ENCODE data around the gene MSLN. TPM values are rescaled to one million over a fixed set of nuclear protein-coding genes. Genes with fewer than 3 reads are reported as not detected.

The MSLN gene
- total and polyA plus RNA-seq, 2 of the 13 experiments (the other 11 are each of a cell fraction or from before 2014, with no cell fraction given): 2.0 to 2.3 TPM

DNA sequence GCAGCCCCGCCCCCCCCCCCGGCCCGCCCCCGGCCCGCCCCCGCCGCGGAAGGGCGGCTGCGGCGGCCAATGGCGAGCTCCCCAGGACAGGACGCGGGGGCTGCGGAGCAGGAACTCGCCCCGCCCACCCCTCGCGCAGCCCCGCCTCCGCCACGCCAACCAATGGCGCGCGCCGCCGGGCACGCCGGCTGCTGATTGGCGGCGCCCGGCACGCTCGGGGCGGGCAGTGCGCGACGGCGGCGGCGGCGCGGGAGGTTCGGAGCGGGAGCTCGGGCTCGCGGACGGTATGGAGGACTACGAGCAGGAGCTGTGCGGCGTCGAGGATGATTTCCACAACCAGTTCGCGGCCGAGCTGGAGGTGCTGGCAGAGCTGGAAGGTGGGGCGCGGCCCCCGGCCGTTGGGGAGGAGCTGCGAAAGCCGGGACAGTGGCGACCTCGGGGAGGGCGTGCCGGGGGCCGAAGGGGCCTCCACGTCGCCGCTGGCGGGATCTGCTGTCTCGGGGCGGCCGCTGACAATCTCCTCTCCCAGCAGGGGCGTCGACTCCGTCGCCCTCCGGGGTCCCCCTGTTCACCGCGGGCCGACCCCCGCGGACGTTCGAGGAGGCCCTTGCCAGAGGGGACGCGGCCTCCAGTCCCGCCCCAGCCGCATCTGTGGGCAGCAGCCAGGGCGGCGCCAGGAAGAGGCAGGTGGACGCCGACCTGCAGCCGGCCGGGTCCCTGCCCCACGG is 28.0 kb downstream of the MSLN start, which contains the start of gene CHTF18 (continued):
- TF ChIP-seq, protein P1, sequence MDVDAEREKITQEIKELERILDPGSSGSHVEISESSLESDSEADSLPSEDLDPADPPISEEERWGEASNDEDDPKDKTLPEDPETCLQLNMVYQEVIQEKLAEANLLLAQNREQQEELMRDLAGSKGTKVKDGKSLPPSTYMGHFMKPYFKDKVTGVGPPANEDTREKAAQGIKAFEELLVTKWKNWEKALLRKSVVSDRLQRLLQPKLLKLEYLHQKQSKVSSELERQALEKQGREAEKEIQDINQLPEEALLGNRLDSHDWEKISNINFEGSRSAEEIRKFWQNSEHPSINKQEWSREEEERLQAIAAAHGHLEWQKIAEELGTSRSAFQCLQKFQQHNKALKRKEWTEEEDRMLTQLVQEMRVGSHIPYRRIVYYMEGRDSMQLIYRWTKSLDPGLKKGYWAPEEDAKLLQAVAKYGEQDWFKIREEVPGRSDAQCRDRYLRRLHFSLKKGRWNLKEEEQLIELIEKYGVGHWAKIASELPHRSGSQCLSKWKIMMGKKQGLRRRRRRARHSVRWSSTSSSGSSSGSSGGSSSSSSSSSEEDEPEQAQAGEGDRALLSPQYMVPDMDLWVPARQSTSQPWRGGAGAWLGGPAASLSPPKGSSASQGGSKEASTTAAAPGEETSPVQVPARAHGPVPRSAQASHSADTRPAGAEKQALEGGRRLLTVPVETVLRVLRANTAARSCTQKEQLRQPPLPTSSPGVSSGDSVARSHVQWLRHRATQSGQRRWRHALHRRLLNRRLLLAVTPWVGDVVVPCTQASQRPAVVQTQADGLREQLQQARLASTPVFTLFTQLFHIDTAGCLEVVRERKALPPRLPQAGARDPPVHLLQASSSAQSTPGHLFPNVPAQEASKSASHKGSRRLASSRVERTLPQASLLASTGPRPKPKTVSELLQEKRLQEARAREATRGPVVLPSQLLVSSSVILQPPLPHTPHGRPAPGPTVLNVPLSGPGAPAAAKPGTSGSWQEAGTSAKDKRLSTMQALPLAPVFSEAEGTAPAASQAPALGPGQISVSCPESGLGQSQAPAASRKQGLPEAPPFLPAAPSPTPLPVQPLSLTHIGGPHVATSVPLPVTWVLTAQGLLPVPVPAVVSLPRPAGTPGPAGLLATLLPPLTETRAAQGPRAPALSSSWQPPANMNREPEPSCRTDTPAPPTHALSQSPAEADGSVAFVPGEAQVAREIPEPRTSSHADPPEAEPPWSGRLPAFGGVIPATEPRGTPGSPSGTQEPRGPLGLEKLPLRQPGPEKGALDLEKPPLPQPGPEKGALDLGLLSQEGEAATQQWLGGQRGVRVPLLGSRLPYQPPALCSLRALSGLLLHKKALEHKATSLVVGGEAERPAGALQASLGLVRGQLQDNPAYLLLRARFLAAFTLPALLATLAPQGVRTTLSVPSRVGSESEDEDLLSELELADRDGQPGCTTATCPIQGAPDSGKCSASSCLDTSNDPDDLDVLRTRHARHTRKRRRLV (CRISPR knock-in tag; IDR thresholded peaks at IDR 0.05): no peak
- TF ChIP-seq FOXA3 (CRISPR knock-in tag; IDR thresholded peaks at IDR 0.05) (no peak), ZNF746 (CRISPR knock-in tag; IDR thresholded peaks at IDR 0.05) (no peak; the same call in 1 of the 2 replicates), FIP1L1 (IDR thresholded peaks at IDR 0.05; ENCODE audit: borderline replicate concordance, insufficient read depth, low read depth, low read length) (no peak), ZFX (CRISPR knock-in tag; IDR thresholded peaks at IDR 0.05; ENCODE audit: low read depth) (peak; percentile 54), GATAD1 (CRISPR knock-in tag; IDR thresholded peaks at IDR 0.05) (peak; percentile 83), ARHGAP35 (CRISPR knock-in tag; IDR thresholded peaks at IDR 0.05; ENCODE audit: borderline replicate concordance) (no peak), KMT2A (CRISPR knock-in tag; IDR thresholded peaks at IDR 0.05) (peak; percentile 28; the same call in 1 of the 2 replicates), ZNF367 (CRISPR knock-in tag; IDR thresholded peaks at IDR 0.05; ENCODE audit: borderline replicate concordance) (no peak), CENPT (CRISPR knock-in tag; IDR thresholded peaks at IDR 0.05; ENCODE audit: low read depth) (peak; percentile 9; the same call in 1 of the 2 replicates), EZH2 (conservative IDR thresholded peaks at IDR 0.05; ENCODE audit: low read depth, low read length) (no peak), PAF1 (CRISPR knock-in tag; IDR thresholded peaks at IDR 0.05) (no peak), SMARCE1 (IDR thresholded peaks at IDR 0.05; ENCODE audit: borderline replicate concordance) (no peak), POLR2AphosphoS5 (IDR thresholded peaks at IDR 0.05; ENCODE audit: low read depth, low read length) (peak; percentile 35; the same call in 1 of the 2 replicates), AGO2 (optimal IDR thresholded peaks at IDR 0.05; ENCODE audit: low read depth, low read length) (no peak), ZFP36L2 (CRISPR knock-in tag; IDR thresholded peaks at IDR 0.05) (no peak)
- TF ChIP-seq, protein P2, sequence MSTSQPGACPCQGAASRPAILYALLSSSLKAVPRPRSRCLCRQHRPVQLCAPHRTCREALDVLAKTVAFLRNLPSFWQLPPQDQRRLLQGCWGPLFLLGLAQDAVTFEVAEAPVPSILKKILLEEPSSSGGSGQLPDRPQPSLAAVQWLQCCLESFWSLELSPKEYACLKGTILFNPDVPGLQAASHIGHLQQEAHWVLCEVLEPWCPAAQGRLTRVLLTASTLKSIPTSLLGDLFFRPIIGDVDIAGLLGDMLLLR (CRISPR knock-in tag; IDR thresholded peaks at IDR 0.05): peak; percentile 44; the same call in 1 of the 2 replicates
- TF ChIP-seq, protein P3, sequence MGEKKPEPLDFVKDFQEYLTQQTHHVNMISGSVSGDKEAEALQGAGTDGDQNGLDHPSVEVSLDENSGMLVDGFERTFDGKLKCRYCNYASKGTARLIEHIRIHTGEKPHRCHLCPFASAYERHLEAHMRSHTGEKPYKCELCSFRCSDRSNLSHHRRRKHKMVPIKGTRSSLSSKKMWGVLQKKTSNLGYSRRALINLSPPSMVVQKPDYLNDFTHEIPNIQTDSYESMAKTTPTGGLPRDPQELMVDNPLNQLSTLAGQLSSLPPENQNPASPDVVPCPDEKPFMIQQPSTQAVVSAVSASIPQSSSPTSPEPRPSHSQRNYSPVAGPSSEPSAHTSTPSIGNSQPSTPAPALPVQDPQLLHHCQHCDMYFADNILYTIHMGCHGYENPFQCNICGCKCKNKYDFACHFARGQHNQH (CRISPR knock-in tag; IDR thresholded peaks at IDR 0.05): no peak
- TF ChIP-seq, protein P4, sequence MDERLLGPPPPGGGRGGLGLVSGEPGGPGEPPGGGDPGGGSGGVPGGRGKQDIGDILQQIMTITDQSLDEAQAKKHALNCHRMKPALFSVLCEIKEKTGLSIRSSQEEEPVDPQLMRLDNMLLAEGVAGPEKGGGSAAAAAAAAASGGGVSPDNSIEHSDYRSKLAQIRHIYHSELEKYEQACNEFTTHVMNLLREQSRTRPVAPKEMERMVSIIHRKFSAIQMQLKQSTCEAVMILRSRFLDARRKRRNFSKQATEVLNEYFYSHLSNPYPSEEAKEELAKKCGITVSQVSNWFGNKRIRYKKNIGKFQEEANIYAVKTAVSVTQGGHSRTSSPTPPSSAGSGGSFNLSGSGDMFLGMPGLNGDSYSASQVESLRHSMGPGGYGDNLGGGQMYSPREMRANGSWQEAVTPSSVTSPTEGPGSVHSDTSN (CRISPR knock-in tag; IDR thresholded peaks at IDR 0.05): peak; percentile 58

Measured in HepG2 (cell line).